Endothelial cell (in vitro differentiated cells): ENCODE measurements around the gene PARP6. TPM values are rescaled to one million over a fixed set of nuclear protein-coding genes. Genes with fewer than 3 reads are reported as not detected.

Source experiments
- DNase-seq: peaks from one replicate; pipeline ENCODE4 v3.0.0; 2021; ENCODE audit warnings: low spot score
- H3K27ac Mint-ChIP-seq: one replicate; pipeline ENCODE4 v1.8.0; 2021; ENCODE audit warnings: mixed read lengths, inconsistent platforms; ENCODE audit not compliant: unreplicated experiment
- H3K27me3 Mint-ChIP-seq: one replicate; pipeline ENCODE4 v1.8.0; 2021; ENCODE audit warnings: mild to moderate bottlenecking, moderate library complexity, mixed read lengths, inconsistent platforms; ENCODE audit not compliant: unreplicated experiment
- H3K36me3 Mint-ChIP-seq: one replicate; pipeline ENCODE4 v1.8.0; 2021; ENCODE audit warnings: mild to moderate bottlenecking, low read depth, mixed read lengths, inconsistent platforms; ENCODE audit not compliant: unreplicated experiment
- H3K4me1 Mint-ChIP-seq: one replicate; pipeline ENCODE4 v1.8.0; 2021; ENCODE audit warnings: mild to moderate bottlenecking, mixed read lengths, inconsistent platforms; ENCODE audit not compliant: unreplicated experiment
- H3K4me3 Mint-ChIP-seq: one replicate; pipeline ENCODE4 v1.8.0; 2021; ENCODE audit warnings: mild to moderate bottlenecking, mixed read lengths, inconsistent platforms; ENCODE audit not compliant: unreplicated experiment
- H3K9me3 Mint-ChIP-seq: one replicate; pipeline ENCODE4 v1.8.0; 2021; ENCODE audit warnings: mixed read lengths, inconsistent platforms; ENCODE audit not compliant: unreplicated experiment
- CTCF ChIP-seq: fragments of 200-600 bp; sonication (generic); IDR thresholded peaks from one replicate; pipeline ENCODE4 v1.5.0; 2021; ENCODE audit warnings: antibody characterized with exemption; ENCODE audit not compliant: unreplicated experiment
- total RNA-seq: library from RNA; stranded (reverse); fragmentation: NEBNext Ultra II Directional; extraction: Animal tissue kit (Norgen Biotek cat#: 25700); gene quantifications from one replicate; pipeline ENCODE4 v1.2.1, GENCODE V29; 2021; ENCODE audit not compliant: unreplicated experiment

PARP6 gene
- total RNA-seq, 1 donor from 2014 or later, result 77.4 TPM

GRCh38 chr15:72206677-72207000 is 65.7 kb downstream of the PARP6 start:
- no peak for DNase-seq
- H3K27me3 Mint-ChIP-seq, result peaks cover 3% of the 10 kb centered on the region
- H3K4me3 Mint-ChIP-seq, result peak overlapping the region; percentile 63
- peaks cover 58% of the 10 kb centered on the region for H3K36me3 Mint-ChIP-seq
- H3K27ac Mint-ChIP-seq, result peak overlapping the region; percentile 44
- TF ChIP-seq CTCF, result no peak
- no peaks in the 10 kb centered on the region for H3K4me1 Mint-ChIP-seq
- H3K9me3 Mint-ChIP-seq, result no peaks in the 10 kb centered on the region

GRCh38 chr15:72205896-72206676 is 66.3 kb downstream of the PARP6 start:
- no peaks in the 10 kb centered on the region for H3K4me1 Mint-ChIP-seq
- H3K27ac Mint-ChIP-seq, result no peak overlapping the region
- H3K36me3 Mint-ChIP-seq, result peaks cover 58% of the 10 kb centered on the region
- no peak for TF ChIP-seq CTCF
- no peak overlapping the region for H3K4me3 Mint-ChIP-seq
- peaks cover 3% of the 10 kb centered on the region for H3K27me3 Mint-ChIP-seq
- no peaks in the 10 kb centered on the region for H3K9me3 Mint-ChIP-seq
- no peak for DNase-seq

GRCh38 chr15:72205273-72205672 is 67.1 kb downstream of the PARP6 start:
- H3K27ac Mint-ChIP-seq, result no peak overlapping the region

GRCh38 chr15:72203507-72203837 is 68.9 kb downstream of the PARP6 start:
- no peak for DNase-seq
- no peaks in the 10 kb centered on the region for H3K4me1 Mint-ChIP-seq
- peaks cover 66% of the 10 kb centered on the region for H3K36me3 Mint-ChIP-seq
- no peak for TF ChIP-seq CTCF
- H3K4me3 Mint-ChIP-seq, result no peak overlapping the region
- peaks cover 7% of the 10 kb centered on the region for H3K27me3 Mint-ChIP-seq
- no peak overlapping the region for H3K27ac Mint-ChIP-seq
- H3K9me3 Mint-ChIP-seq, result no peaks in the 10 kb centered on the region

More at GRCh38 chr15:72205273-72205672, 67.1 kb downstream of the PARP6 start:
- no peak for DNase-seq
- no peaks in the 10 kb centered on the region for H3K4me1 Mint-ChIP-seq
- no peaks in the 10 kb centered on the region for H3K9me3 Mint-ChIP-seq
- peaks cover 7% of the 10 kb centered on the region for H3K27me3 Mint-ChIP-seq
- TF ChIP-seq CTCF, result no peak
- no peak overlapping the region for H3K4me3 Mint-ChIP-seq
- peaks cover 61% of the 10 kb centered on the region for H3K36me3 Mint-ChIP-seq

- no peak for DNase-seq
- H3K27me3 Mint-ChIP-seq, result peaks cover 9% of the 10 kb centered on the region
- H3K36me3 Mint-ChIP-seq, result peaks cover 67% of the 10 kb centered on the region
- no peaks in the 10 kb centered on the region for H3K9me3 Mint-ChIP-seq
- H3K4me3 Mint-ChIP-seq, result no peak overlapping the region
- H3K4me1 Mint-ChIP-seq, result peaks cover 2% of the 10 kb centered on the region
- H3K27ac Mint-ChIP-seq, result no peak overlapping the region
- TF ChIP-seq CTCF, result no peak
Observed at GRCh38 chr15:72202801-72203506, 69.4 kb downstream of the PARP6 start.
